H54 (cell line): ENCODE data around the gene ANKRD6.

Experiments used
- DNase-seq: peaks from one replicate; pipeline ENCODE4 v3.0.0; 2011; ENCODE audit warnings: low spot score, mixed read lengths; ENCODE audit not compliant: insufficient read length
- FAIRE-seq: peaks from 3 replicates; lab custom pipeline; 2011; peaks lifted over from hg19 to GRCh38; lab: Jason Lieb, UNC
- POLR2A ChIP-seq: IDR thresholded peaks from 2 replicates; pipeline ENCODE4 v1.6.1; 2011; ENCODE audit warnings: low read depth, mild to moderate bottlenecking, low read length

ANKRD6 gene

GRCh38 chr6:89501222-89501621 is 68.3 kb downstream of the ANKRD6 start:
- no peak for FAIRE-seq
- DNase-seq: no peak
- TF ChIP-seq POLR2A: no peak

- no peak for FAIRE-seq
- no peak for TF ChIP-seq POLR2A
- no peak for DNase-seq
Measured at GRCh38 chr6:89501753-89502152, 68.8 kb downstream of the ANKRD6 start.

GRCh38 chr6:89503641-89504040 is 70.7 kb downstream of the ANKRD6 start:
- FAIRE-seq: no peak
- DNase-seq: no peak

GRCh38 chr6:89505847-89506246 is 72.9 kb downstream of the ANKRD6 start:
- FAIRE-seq (no peak), DNase-seq (no peak)
- no peak for TF ChIP-seq POLR2A

More at GRCh38 chr6:89503641-89504040, 70.7 kb downstream of the ANKRD6 start:
- no peak for TF ChIP-seq POLR2A

GRCh38 chr6:89506716-89507617 is 74.0 kb downstream of the ANKRD6 start:
- DNase-seq: no peak
- no peak for TF ChIP-seq POLR2A
- no peak for FAIRE-seq

- peak; percentile 10 for DNase-seq
- no peak for FAIRE-seq
- TF ChIP-seq POLR2A: no peak
Measured at GRCh38 chr6:89508755-89509563, 76.0 kb downstream of the ANKRD6 start.

- no peak for DNase-seq
- no peak for FAIRE-seq
- TF ChIP-seq POLR2A: no peak
Measured at GRCh38 chr6:89509777-89510281, 76.9 kb downstream of the ANKRD6 start.

- no peak for FAIRE-seq
- DNase-seq: no peak
- TF ChIP-seq POLR2A: no peak
Measured at GRCh38 chr6:89510393-89510792, 77.4 kb downstream of the ANKRD6 start.

GRCh38 chr6:89518352-89519055 is 85.6 kb downstream of the ANKRD6 start:
- FAIRE-seq: no peak
- TF ChIP-seq POLR2A: no peak
- DNase-seq: no peak

- no peak for FAIRE-seq
- no peak for TF ChIP-seq POLR2A
- DNase-seq: no peak
Measured at GRCh38 chr6:89520736-89521135, 87.8 kb downstream of the ANKRD6 start.

GRCh38 chr6:89522778-89523177 is 89.8 kb downstream of the ANKRD6 start:
- no peak for FAIRE-seq
- no peak for DNase-seq
- TF ChIP-seq POLR2A: no peak

GRCh38 chr6:89525786-89526562 is 93.0 kb downstream of the ANKRD6 start:
- TF ChIP-seq POLR2A: no peak
- DNase-seq (no peak), FAIRE-seq (no peak)

GRCh38 chr6:89526563-89526869 is 93.6 kb downstream of the ANKRD6 start:
- no peak for FAIRE-seq
- DNase-seq: no peak
- TF ChIP-seq POLR2A: no peak
